OCI-LY1 (cell line): ENCODE measurements around the gene TACR2.

ENCODE experiments used
- H2AFZ ChIP-seq: fragments of 200-600 bp; sonication (generic), shearing (Covaris generic); 2 replicates; pipeline ENCODE4 v1.6.0; 2014; ENCODE audit warnings: antibody characterized with exemption, mild to moderate bottlenecking, low read length
- H3F3A ChIP-seq: fragments of 200-600 bp; sonication (generic), shearing (Covaris generic); 2 replicates; pipeline ENCODE4 v1.6.0; 2014; ENCODE audit warnings: mild to moderate bottlenecking, antibody characterized with exemption, low read length, moderate library complexity; ENCODE audit not compliant: insufficient read depth
- H3K27ac ChIP-seq: fragments of 200-600 bp; sonication (generic); 2 replicates; pipeline ENCODE4 v1.5.1; 2014; ENCODE audit warnings: low read length, mixed run types, mild to moderate bottlenecking, low read depth; ENCODE audit not compliant: poor library complexity, severe bottlenecking
- H3K27me3 ChIP-seq: fragments of 200-600 bp; sonication (generic); 2 replicates; pipeline ENCODE4 v1.6.0; 2014; ENCODE audit warnings: antibody characterized with exemption, mild to moderate bottlenecking, low read length, moderate library complexity; ENCODE audit not compliant: insufficient read depth
- H3K36me3 ChIP-seq: fragments of 200-600 bp; sonication (generic); 2 replicates; pipeline ENCODE4 v1.6.1; 2014; ENCODE audit warnings: mild to moderate bottlenecking, antibody characterized with exemption, low read length, moderate library complexity, mixed read lengths; ENCODE audit not compliant: insufficient read depth
- H3K4me1 ChIP-seq: fragments of 200-600 bp; sonication (generic); 2 replicates; pipeline ENCODE4 v1.5.1; 2014; ENCODE audit warnings: mild to moderate bottlenecking, low read length, moderate library complexity; ENCODE audit not compliant: insufficient read depth, severe bottlenecking
- H3K4me2 ChIP-seq: fragments of 200-600 bp; sonication (generic), shearing (Covaris generic); 2 replicates; pipeline ENCODE4 v1.6.1; 2014; ENCODE audit warnings: low read length
- H3K4me3 ChIP-seq: fragments of 200-600 bp; sonication (generic); 2 replicates; pipeline ENCODE4 v1.5.1; 2014; ENCODE audit warnings: low read length, low read depth, mild to moderate bottlenecking, mixed read lengths; ENCODE audit not compliant: poor library complexity, severe bottlenecking
- H3K79me2 ChIP-seq: fragments of 200-600 bp; shearing (Covaris generic); 2 replicates; pipeline ENCODE4 v1.6.1; 2016; ENCODE audit warnings: mixed run types, low read length, mixed read lengths; ENCODE audit not compliant: insufficient read depth
- H3K9ac ChIP-seq: fragments of 200-600 bp; sonication (generic), shearing (Covaris generic); 2 replicates; pipeline ENCODE4 v1.6.1; 2014; ENCODE audit warnings: mild to moderate bottlenecking, low read length, mixed read lengths
- H3K9me2 ChIP-seq: fragments of 200-600 bp; sonication (generic), shearing (Covaris generic); 2 replicates; pipeline ENCODE4 v1.6.1; 2014; ENCODE audit warnings: low read depth, mild to moderate bottlenecking, low read length, mixed read lengths
- H3K9me3 ChIP-seq: fragments of 200-600 bp; shearing (Covaris generic); 2 replicates; pipeline ENCODE4 v1.6.1; 2014; ENCODE audit warnings: low read length, mixed read lengths
- H4K20me1 ChIP-seq: fragments of 200-600 bp; sonication (generic), shearing (Covaris generic); 2 replicates; pipeline ENCODE4 v1.6.0; 2016; ENCODE audit warnings: mild to moderate bottlenecking, low read length; ENCODE audit not compliant: insufficient read depth
- EZH2 ChIP-seq: fragments of 200-600 bp; sonication (generic), shearing (Covaris generic); IDR thresholded peaks from 2 replicates; pipeline ENCODE4 v1.8.0; 2017; ENCODE audit warnings: borderline replicate concordance, mixed run types, mild to moderate bottlenecking, antibody characterized with exemption, low read length, moderate library complexity, mixed read lengths
- TF ChIP-seq, protein P1 (sequence below): fragments of 200-600 bp; sonication (generic), shearing (Covaris generic); IDR thresholded peaks from 2 replicates; pipeline ENCODE4 v1.5.1; 2017; ENCODE audit warnings: mild to moderate bottlenecking, antibody characterized with exemption, low read length, moderate library complexity, mixed read lengths

The TACR2 gene

DNA sequence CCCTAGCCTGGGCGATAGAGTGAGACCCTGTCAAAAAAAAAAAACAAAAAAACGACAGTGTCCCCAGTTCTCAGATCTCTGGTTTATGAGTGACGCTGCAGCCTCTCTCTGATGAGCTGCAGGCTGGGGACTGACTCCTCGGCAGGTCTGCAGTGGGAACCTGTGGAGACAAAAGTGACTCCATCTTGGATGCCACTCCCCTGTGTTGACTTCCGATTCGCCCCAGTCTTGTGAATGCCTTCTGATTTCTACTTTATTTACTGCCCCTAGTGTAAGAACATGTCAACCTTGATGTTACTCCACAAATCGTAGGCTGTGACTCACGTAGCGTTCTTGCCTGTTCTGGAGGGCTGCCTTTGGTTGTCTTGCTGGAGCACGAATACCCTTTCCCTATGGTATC, 6.2 kb downstream of the TACR2 start:
- Histone ChIP-seq H3K27me3 (no peaks in the 10 kb centered on the region; the same call in 1 of the 2 replicates), H3K4me1 (peaks cover 25% of the 10 kb centered on the region), H4K20me1 (no peaks in the 10 kb centered on the region), H3K9me3 (no peaks in the 10 kb centered on the region), H3K9me2 (no peaks in the 10 kb centered on the region), H3K4me2 (no peak overlapping the region), H3K36me3 (no peaks in the 10 kb centered on the region), H3K4me3 (no peak overlapping the region), H2AFZ (no peak overlapping the region), H3F3A (no peaks in the 10 kb centered on the region), H3K79me2 (no peaks in the 10 kb centered on the region), H3K27ac (no peak overlapping the region), H3K9ac (no peak overlapping the region)
- TF ChIP-seq, protein P1, sequence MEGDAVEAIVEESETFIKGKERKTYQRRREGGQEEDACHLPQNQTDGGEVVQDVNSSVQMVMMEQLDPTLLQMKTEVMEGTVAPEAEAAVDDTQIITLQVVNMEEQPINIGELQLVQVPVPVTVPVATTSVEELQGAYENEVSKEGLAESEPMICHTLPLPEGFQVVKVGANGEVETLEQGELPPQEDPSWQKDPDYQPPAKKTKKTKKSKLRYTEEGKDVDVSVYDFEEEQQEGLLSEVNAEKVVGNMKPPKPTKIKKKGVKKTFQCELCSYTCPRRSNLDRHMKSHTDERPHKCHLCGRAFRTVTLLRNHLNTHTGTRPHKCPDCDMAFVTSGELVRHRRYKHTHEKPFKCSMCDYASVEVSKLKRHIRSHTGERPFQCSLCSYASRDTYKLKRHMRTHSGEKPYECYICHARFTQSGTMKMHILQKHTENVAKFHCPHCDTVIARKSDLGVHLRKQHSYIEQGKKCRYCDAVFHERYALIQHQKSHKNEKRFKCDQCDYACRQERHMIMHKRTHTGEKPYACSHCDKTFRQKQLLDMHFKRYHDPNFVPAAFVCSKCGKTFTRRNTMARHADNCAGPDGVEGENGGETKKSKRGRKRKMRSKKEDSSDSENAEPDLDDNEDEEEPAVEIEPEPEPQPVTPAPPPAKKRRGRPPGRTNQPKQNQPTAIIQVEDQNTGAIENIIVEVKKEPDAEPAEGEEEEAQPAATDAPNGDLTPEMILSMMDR, result peak; percentile 14; the same call in 1 of the 2 replicates
- TF ChIP-seq EZH2, result no peak

GRCh38 chr10:69409968-69410367, 6.8 kb downstream of the TACR2 start:
- TF ChIP-seq EZH2, result no peak
- TF ChIP-seq, protein P1, result no peak
- H3K9ac ChIP-seq, result no peak overlapping the region
- no peak overlapping the region for H3K27ac ChIP-seq
- no peaks in the 10 kb centered on the region for H3K36me3 ChIP-seq
- H2AFZ ChIP-seq, result no peak overlapping the region
- H3F3A ChIP-seq, result no peaks in the 10 kb centered on the region
- H3K79me2 ChIP-seq, result no peaks in the 10 kb centered on the region
- H4K20me1 ChIP-seq, result no peaks in the 10 kb centered on the region
- H3K9me3 ChIP-seq, result no peaks in the 10 kb centered on the region
- no peak overlapping the region for H3K4me2 ChIP-seq
- peaks cover 25% of the 10 kb centered on the region for H3K4me1 ChIP-seq
- H3K9me2 ChIP-seq, result no peaks in the 10 kb centered on the region
- H3K27me3 ChIP-seq, result no peaks in the 10 kb centered on the region; the same call in 1 of the 2 replicates
- H3K4me3 ChIP-seq, result no peak overlapping the region

DNA sequence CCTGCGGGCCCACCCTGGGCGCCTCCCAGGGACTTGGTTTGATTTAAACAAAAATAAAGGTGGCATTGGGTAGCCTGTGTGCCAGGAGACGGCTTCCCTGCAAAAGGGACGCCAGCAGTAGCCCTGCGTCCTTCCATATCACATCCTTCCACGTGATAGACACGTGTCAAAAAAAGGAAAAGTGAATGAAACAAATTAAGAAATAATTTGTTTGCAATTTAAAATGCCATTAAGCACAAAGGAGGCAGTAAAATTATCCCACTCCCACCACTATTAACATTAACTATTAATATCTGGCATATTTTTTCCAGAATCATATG, 7.6 kb downstream of the TACR2 start:
- H3K9me3 ChIP-seq, result no peaks in the 10 kb centered on the region
- H3K36me3 ChIP-seq, result no peaks in the 10 kb centered on the region
- no peaks in the 10 kb centered on the region for H4K20me1 ChIP-seq
- peak overlapping the region; percentile 50 for H3K9ac ChIP-seq
- no peaks in the 10 kb centered on the region; the same call in 1 of the 2 replicates for H3K27me3 ChIP-seq
- peak overlapping the region; percentile 64 for H3K4me2 ChIP-seq
- peaks cover 25% of the 10 kb centered on the region for H3K4me1 ChIP-seq
- H3F3A ChIP-seq, result no peaks in the 10 kb centered on the region
- H3K4me3 ChIP-seq, result peak overlapping the region; percentile 35
- H3K79me2 ChIP-seq, result no peaks in the 10 kb centered on the region
- no peak overlapping the region for H3K27ac ChIP-seq
- H3K9me2 ChIP-seq, result no peaks in the 10 kb centered on the region
- H2AFZ ChIP-seq, result peak overlapping the region; percentile 81; the same call in 1 of the 2 replicates
- TF ChIP-seq EZH2, result no peak
- TF ChIP-seq, protein P1, result no peak
